Dermis blood vessel endothelial cell (primary cell): ENCODE data around the gene AGAP4. TPM values are rescaled to one million over a fixed set of nuclear protein-coding genes. Genes with fewer than 3 reads are reported as not detected.
"Not testable (repeated sequence)": the region's sequence is repeated elsewhere in the genome, so short reads cannot be mapped to it uniquely, and the experiment has no call there.

Source experiments
- DNase-seq: peaks from one replicate; pipeline ENCODE4 v3.0.0; 2010
- total RNA-seq: library from RNA; depleted of rRNA; stranded (reverse); fragments of >200 nt; gene quantifications from 2 replicates; pipeline ENCODE4 v1.2.3, GENCODE V29; 2014

Gene AGAP4
- total RNA-seq, 1 donor from 2014 or later: 5.6 TPM

DNA sequence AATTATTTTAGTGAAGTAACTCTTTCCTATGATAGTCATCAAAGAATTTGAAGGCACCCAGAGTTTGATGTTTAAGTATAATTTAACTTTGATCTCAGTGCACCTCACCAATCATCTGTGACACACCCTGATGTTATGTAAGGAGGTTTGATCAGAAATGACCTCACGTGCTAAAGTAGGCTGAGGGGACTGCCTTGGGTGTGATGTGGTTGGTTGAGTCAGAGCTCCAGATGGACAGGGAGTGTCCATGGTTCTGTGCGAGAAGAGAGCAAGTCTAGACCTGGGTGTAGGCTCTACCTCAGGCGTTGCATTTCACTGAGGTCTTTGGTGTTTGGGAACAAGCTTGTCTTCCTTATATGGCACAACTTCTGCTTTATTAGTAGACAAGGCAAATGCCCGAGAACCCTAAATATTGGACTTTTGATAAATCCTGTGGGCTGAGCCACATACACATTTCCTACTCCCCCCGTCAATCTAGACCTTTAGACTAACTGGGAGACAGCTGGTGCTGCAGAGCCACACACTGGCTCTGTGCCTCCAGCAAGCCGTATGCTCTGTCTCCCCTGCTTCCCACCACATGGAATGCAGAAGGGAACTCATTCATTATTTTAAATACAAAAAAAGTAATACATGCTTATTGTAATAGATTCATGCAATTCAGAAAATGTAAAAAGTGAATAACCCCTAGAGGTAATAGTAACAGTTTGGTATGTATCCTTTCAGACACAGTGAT lies 56.4 kb downstream of the AGAP4 start:
- not testable (repeated sequence) for DNase-seq

DNA sequence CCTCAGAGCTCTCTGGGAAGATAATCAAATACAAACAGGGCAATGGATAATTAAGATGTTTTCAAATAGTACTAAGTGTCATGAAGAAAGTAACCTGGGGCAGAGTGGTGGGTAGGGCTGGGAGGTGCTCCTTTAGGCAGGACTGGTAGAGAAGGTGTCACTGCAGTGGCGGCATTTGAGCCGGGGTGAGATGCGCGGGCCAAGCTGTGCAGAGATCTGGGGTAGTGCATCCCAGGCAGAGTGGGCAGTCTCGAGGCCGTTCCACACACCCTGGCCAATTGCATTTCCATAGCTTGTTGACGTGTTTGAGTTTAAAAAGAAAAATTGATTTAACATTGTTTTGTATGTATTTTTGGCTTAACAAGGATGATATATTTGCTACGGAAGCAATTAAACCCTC lies 57.3 kb downstream of the AGAP4 start:
- DNase-seq: not testable (repeated sequence)

GRCh38 chr10:45787212-45787741 lies 60.0 kb downstream of the AGAP4 start:
- not testable (repeated sequence) for DNase-seq

DNA sequence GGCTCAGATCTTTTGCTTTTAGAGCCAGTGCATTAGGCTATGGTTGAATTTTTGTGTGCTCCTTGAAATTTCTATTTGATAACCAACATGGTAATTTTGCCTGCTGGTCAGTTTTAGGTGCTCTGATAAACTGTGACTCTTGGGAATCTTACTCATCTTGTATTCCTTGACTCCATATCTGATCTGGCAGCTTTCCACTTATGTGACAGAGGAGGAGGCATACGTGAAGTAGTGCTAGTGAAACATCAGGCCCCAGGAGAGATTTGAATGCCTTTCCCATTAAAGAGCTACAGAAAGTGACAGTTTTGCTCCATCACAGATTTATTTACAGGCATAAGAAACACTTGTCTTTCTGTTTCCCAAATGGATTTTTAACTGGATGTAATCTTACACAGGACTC lies 61.1 kb downstream of the AGAP4 start:
- DNase-seq: not testable (repeated sequence)

Other genes with a start within 250 kb of the AGAP4 start
- gene ZFAND4, start 174.7 kb downstream of the AGAP4 start, total RNA-seq: 6.0 and 9.5 TPM in 2 replicates
- 31.3 and 57.6 TPM in 2 replicates for gene WASHC2C, start 120.2 kb downstream of the AGAP4 start, total RNA-seq
- gene TIMM23, start 125.0 kb upstream of the AGAP4 start, total RNA-seq: 71.5 and 73.8 TPM in 2 replicates
- gene NCOA4, start 183.1 kb upstream of the AGAP4 start, total RNA-seq: 256 and 296 TPM in 2 replicates
- gene MSMB, start 198.8 kb upstream of the AGAP4 start, total RNA-seq: not detected in 2 replicates